ENCODE results near the gene LRMDA. TPM values are rescaled to one million over a fixed set of nuclear protein-coding genes. Genes with fewer than 3 reads are reported as not detected.

LRMDA gene
- total and polyA plus RNA-seq, 2 of the 13 experiments (the other 11 are each of a cell fraction or from before 2014, with no cell fraction given) = 13.4 to 22.0 TPM

DNA sequence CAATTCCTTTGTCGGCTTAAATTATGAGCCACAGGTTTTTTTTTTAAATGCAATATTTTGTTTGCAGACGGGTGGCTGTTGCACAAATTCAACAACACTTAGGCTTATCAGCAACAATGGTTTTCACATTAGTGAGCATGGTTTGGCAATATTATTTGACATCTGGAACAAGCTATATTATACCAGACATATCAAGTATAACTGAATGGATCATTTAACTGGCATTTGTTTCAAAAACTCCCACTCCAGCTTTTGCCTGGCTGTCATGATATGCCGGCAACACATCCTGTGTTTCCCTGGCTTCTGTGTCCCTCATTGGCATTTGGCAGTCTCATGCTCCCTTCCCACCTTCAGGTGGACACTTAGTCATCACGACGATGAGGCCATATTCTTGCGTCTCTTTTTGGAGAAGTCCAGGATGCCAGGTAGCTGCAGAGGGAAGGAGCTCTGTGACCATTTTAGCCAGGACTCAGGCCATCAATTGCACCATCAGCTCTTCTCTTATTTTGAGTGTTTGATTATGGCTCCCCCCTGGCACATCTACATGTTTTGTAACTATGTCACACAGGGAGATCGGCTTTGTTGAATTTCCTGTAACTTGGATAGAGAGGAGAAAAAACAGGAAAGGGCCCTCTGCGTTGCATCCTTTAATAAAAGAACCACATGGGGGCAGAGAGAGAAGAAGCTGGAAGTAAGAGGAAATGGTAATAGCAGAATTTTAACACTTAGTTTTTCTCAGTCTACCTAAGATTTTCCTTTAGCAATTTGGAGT is 413.9 kb downstream of the LRMDA start:
- H3K27me3 ChIP-seq (ENCODE audit: control insufficient read depth in 1 of 2, insufficient read depth in 2 of 2, low read length in 2 of 2) = no peaks in the 10 kb centered on the region
- CTCF ChIA-PET (ENCODE audit: low intra/inter-chr PET ratio, low total read pairs) = no interaction called here

GRCh38 chr10:75847477-75847876 is 416.1 kb downstream of the LRMDA start:
- Histone ChIP-seq H4K20me1 (ENCODE audit: insufficient read depth, low read length) (no peaks in the 10 kb centered on the region), H3K27ac (ENCODE audit: extremely low read length, insufficient read depth, low read length) (no peak overlapping the region), H3K79me2 (ENCODE audit: insufficient read depth, low read length) (no peaks in the 10 kb centered on the region), H3K9me3 (ENCODE audit: low read length) (no peaks in the 10 kb centered on the region), H3K4me2 (ENCODE audit: low read depth, low read length) (no peak overlapping the region), H3K9ac (ENCODE audit: insufficient read depth, low read depth, low read length) (no peak overlapping the region), H3K4me1 (ENCODE audit: insufficient read depth, low read length) (peaks cover 12% of the 10 kb centered on the region), H2AFZ (ENCODE audit: low read length) (no peak overlapping the region), H3K36me3 (replicated peaks in 1 of 2; ENCODE audit: control insufficient read depth in 1 of 2, insufficient read depth in 2 of 2, low read length in 2 of 2) (no peaks in the 10 kb centered on the region), H3K4me3 (replicated peaks in 1 of 3; ENCODE audit: insufficient read depth in 1 of 3, low read depth in 2 of 3, low read length in 3 of 3) (no peak overlapping the region), H3K27me3 (ENCODE audit: control insufficient read depth in 1 of 2, insufficient read depth in 2 of 2, low read length in 2 of 2) (no peaks in the 10 kb centered on the region)
- ChIA-PET CTCF (ENCODE audit: low intra/inter-chr PET ratio, low total read pairs) (no interaction called here), POLR2A (no interaction called here)
- DNase-seq (ENCODE audit: low spot score) = no peak
- TF ChIP-seq, protein P1, sequence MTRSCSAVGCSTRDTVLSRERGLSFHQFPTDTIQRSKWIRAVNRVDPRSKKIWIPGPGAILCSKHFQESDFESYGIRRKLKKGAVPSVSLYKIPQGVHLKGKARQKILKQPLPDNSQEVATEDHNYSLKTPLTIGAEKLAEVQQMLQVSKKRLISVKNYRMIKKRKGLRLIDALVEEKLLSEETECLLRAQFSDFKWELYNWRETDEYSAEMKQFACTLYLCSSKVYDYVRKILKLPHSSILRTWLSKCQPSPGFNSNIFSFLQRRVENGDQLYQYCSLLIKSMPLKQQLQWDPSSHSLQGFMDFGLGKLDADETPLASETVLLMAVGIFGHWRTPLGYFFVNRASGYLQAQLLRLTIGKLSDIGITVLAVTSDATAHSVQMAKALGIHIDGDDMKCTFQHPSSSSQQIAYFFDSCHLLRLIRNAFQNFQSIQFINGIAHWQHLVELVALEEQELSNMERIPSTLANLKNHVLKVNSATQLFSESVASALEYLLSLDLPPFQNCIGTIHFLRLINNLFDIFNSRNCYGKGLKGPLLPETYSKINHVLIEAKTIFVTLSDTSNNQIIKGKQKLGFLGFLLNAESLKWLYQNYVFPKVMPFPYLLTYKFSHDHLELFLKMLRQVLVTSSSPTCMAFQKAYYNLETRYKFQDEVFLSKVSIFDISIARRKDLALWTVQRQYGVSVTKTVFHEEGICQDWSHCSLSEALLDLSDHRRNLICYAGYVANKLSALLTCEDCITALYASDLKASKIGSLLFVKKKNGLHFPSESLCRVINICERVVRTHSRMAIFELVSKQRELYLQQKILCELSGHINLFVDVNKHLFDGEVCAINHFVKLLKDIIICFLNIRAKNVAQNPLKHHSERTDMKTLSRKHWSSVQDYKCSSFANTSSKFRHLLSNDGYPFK (CRISPR knock-in tag; IDR thresholded peaks at IDR 0.05; ENCODE audit: borderline replicate concordance) = no peak
- peak; percentile 65 for TF ChIP-seq ATF7 (IDR thresholded peaks at IDR 0.05)
- TF ChIP-seq ATF7 (CRISPR knock-in tag; IDR thresholded peaks at IDR 0.05) = no peak
- TF ChIP-seq ZNF777 (CRISPR knock-in tag; IDR thresholded peaks at IDR 0.05) = no peak
- TF ChIP-seq, protein P2, sequence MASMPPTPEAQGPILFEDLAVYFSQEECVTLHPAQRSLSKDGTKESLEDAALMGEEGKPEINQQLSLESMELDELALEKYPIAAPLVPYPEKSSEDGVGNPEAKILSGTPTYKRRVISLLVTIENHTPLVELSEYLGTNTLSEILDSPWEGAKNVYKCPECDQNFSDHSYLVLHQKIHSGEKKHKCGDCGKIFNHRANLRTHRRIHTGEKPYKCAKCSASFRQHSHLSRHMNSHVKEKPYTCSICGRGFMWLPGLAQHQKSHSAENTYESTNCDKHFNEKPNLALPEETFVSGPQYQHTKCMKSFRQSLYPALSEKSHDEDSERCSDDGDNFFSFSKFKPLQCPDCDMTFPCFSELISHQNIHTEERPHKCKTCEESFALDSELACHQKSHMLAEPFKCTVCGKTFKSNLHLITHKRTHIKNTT (CRISPR knock-in tag; IDR thresholded peaks at IDR 0.05) = no peak
- TF ChIP-seq WIZ (CRISPR knock-in tag; IDR thresholded peaks at IDR 0.05) = no peak
- no peak for TF ChIP-seq KMT2A (CRISPR knock-in tag; IDR thresholded peaks at IDR 0.05)
- TF ChIP-seq MLXIP (CRISPR knock-in tag; IDR thresholded peaks at IDR 0.05; ENCODE audit: borderline replicate concordance) = no peak
- TF ChIP-seq SOX5 (CRISPR knock-in tag; IDR thresholded peaks at IDR 0.05; ENCODE audit: borderline replicate concordance) = no peak
- FAIRE-seq = no peak
- intact Hi-C loops (cut with micrococcal nuclease; ENCODE audit: unreplicated experiment) (no loop called here), in situ Hi-C loops (cut with HindIII; ENCODE audit: extremely low pct_ligation_motif_present, low pct_unique_long_range_greater_than_20kb) (no loop called here)
- no TSS peak for BruUV-seq (replicated peaks)
- no peak for ATAC-seq

More for the DNA sequence above, 413.9 kb downstream of the LRMDA start:
- H3K4me2 ChIP-seq (ENCODE audit: low read depth, low read length) = no peak overlapping the region
- no peak overlapping the region for H3K4me3 ChIP-seq (replicated peaks in 1 of 3; ENCODE audit: insufficient read depth in 1 of 3, low read depth in 2 of 3, low read length in 3 of 3)
- TF ChIP-seq ZNF772 (CRISPR knock-in tag; IDR thresholded peaks at IDR 0.05) (no peak), STAG1 (CRISPR knock-in tag; IDR thresholded peaks at IDR 0.05) (0 out of 2 replicates have a peak, but pooled peaks have one; percentile 5)
- peaks cover 12% of the 10 kb centered on the region for H3K4me1 ChIP-seq (ENCODE audit: insufficient read depth, low read length)
- H3K27ac ChIP-seq (ENCODE audit: extremely low read length, insufficient read depth, low read length) = no peak overlapping the region
- no peaks in the 10 kb centered on the region for H3K79me2 ChIP-seq (ENCODE audit: insufficient read depth, low read length)
- no peak overlapping the region for H3K9ac ChIP-seq (ENCODE audit: insufficient read depth, low read depth, low read length)
- ATAC-seq (no peak), FAIRE-seq (no peak), DNase-seq (ENCODE audit: low spot score) (no peak)
- no peaks in the 10 kb centered on the region for H3K36me3 ChIP-seq (replicated peaks in 1 of 2; ENCODE audit: control insufficient read depth in 1 of 2, insufficient read depth in 2 of 2, low read length in 2 of 2)
- BruUV-seq (replicated peaks) = no TSS peak
- in situ Hi-C loops (cut with HindIII; ENCODE audit: extremely low pct_ligation_motif_present, low pct_unique_long_range_greater_than_20kb) (no loop called here), intact Hi-C loops (cut with micrococcal nuclease; ENCODE audit: unreplicated experiment) (no loop called here)
- WGBS (ENCODE audit: low lambda C conversion rate) = 93% methylated on average over 8 of the region's 8 CpGs
- H2AFZ ChIP-seq (ENCODE audit: low read length) = no peak overlapping the region
- no peaks in the 10 kb centered on the region for H4K20me1 ChIP-seq (ENCODE audit: insufficient read depth, low read length)
- H3K9me3 ChIP-seq (ENCODE audit: low read length) = no peaks in the 10 kb centered on the region
- POLR2A ChIA-PET = interaction anchor here (1.2 kb wide), 1 partner anchor 57 kb away, joined by 3 read pairs; no protein-coding TSS in a partner anchor

Data from HepG2 (cell line).